HEK293 (cell line): Measurements from ENCODE around the gene TRIM75.

Experiments used
- CTCF ChIA-PET: fragments of 350-600 bp; formaldehyde crosslinking; extraction: SDS; loops from one replicate; lab custom pipeline; 2021; ENCODE audit warnings: antibody characterized with exemption; lab: Yijun Ruan, JAX
- POLR2A ChIA-PET: fragments of 300-600 bp; formaldehyde crosslinking; extraction: SDS; loops from one replicate; lab custom pipeline; 2020; ENCODE audit warnings: antibody characterized with exemption, inconsistent platforms; lab: Yijun Ruan, JAX
- H3K27ac ChIP-seq: fragments of 200-500 bp; sonication (Bioruptor generic); 2 replicates; pipeline ENCODE4 v1.5.1; 2014; ENCODE audit warnings: low read depth, low read length, control low read depth, inconsistent platforms; ENCODE audit errors: extremely low read depth
- H3K36me3 ChIP-seq, 2 experiments: fragments of 200-500 bp in 1 of 2; sonication (Bioruptor generic) in 1 of 2; 1 replicate in 1 of 2; 2 replicates in 1 of 2; pipeline ENCODE4 v1.5.1; 2014 to 2017; ENCODE audit warnings: inconsistent platforms in 2 of 2, low read length in 2 of 2; ENCODE audit not compliant: control insufficient read depth in 2 of 2, insufficient read depth in 1 of 2
- H3K4me1 ChIP-seq: fragments of 200-500 bp; sonication (Bioruptor generic); 2 replicates; pipeline ENCODE4 v1.5.1; 2014; ENCODE audit warnings: mild to moderate bottlenecking, low read length, inconsistent platforms; ENCODE audit not compliant: control insufficient read depth, insufficient read depth
- H3K4me3 ChIP-seq: 2 replicates; pipeline ENCODE4 v1.5.1; 2011; ENCODE audit warnings: low read depth, mild to moderate bottlenecking, control low read depth, low read length, moderate library complexity
- H3K9me3 ChIP-seq: fragments of 200-500 bp; sonication (Bioruptor generic); 2 replicates; pipeline ENCODE4 v1.5.1; 2014; ENCODE audit warnings: low read depth, low read length, inconsistent platforms; ENCODE audit not compliant: control insufficient read depth, insufficient read depth
- EGR2 ChIP-seq: fragments of 450-650 bp; formaldehyde crosslinking; IDR thresholded peaks from 2 replicates; pipeline ENCODE4 v1.5.1; 2016; ENCODE audit warnings: low read depth, missing biosample characterization, missing genetic modification characterization
- FEZF1 ChIP-seq: fragments of 450-650 bp; formaldehyde crosslinking; IDR thresholded peaks from 2 replicates; pipeline ENCODE4 v1.5.1; 2016; ENCODE audit warnings: missing biosample characterization, missing genetic modification characterization
- HOXA7 ChIP-seq: sonication (generic); formaldehyde crosslinking; IDR thresholded peaks from 2 replicates; pipeline ENCODE4 v1.8.1; 2022; ENCODE audit warnings: missing genetic modification reagents, borderline replicate concordance
- MEIS1 ChIP-seq: sonication (generic); formaldehyde crosslinking; IDR thresholded peaks from 2 replicates; pipeline ENCODE4 v1.8.1; 2022; ENCODE audit warnings: missing genetic modification reagents, mild to moderate bottlenecking, borderline replicate concordance
- MZF1 ChIP-seq: fragments of 450-650 bp; formaldehyde crosslinking; IDR thresholded peaks from 2 replicates; pipeline ENCODE4 v1.5.1; 2017; ENCODE audit warnings: missing biosample characterization, missing genetic modification characterization, borderline replicate concordance
- SALL2 ChIP-seq: fragments of 450-650 bp; formaldehyde crosslinking; IDR thresholded peaks from 2 replicates; pipeline ENCODE4 v1.5.0; 2017; ENCODE audit warnings: missing biosample characterization, mild to moderate bottlenecking, missing genetic modification characterization, borderline replicate concordance
- YY2 ChIP-seq: fragments of 450-650 bp; formaldehyde crosslinking; IDR thresholded peaks from 2 replicates; pipeline ENCODE4 v1.5.1; 2016; ENCODE audit warnings: missing biosample characterization, missing genetic modification characterization
- ZBTB8A ChIP-seq: fragments of 450-650 bp; formaldehyde crosslinking; IDR thresholded peaks from 2 replicates; pipeline ENCODE4 v1.5.1; 2016; ENCODE audit warnings: missing biosample characterization, missing genetic modification characterization
- ZFP69B ChIP-seq: fragments of 450-650 bp; formaldehyde crosslinking; IDR thresholded peaks from 2 replicates; pipeline ENCODE4 v1.5.1; 2016; ENCODE audit warnings: missing biosample characterization, missing genetic modification characterization
- ZNF146 ChIP-seq: fragments of 450-650 bp; formaldehyde crosslinking; IDR thresholded peaks from 2 replicates; pipeline ENCODE4 v1.5.1; 2016; ENCODE audit warnings: missing biosample characterization, missing genetic modification characterization
- ZNF350 ChIP-seq: fragments of 450-650 bp; formaldehyde crosslinking; IDR thresholded peaks from 2 replicates; pipeline ENCODE4 v1.5.0; 2017; ENCODE audit warnings: missing biosample characterization, mild to moderate bottlenecking, missing genetic modification characterization
- ZNF37A ChIP-seq: fragments of 450-650 bp; IDR thresholded peaks from 2 replicates; pipeline ENCODE4 v1.5.1; 2018; ENCODE audit warnings: missing biosample characterization, missing genetic modification characterization
- ZNF391 ChIP-seq: fragments of 450-650 bp; formaldehyde crosslinking; IDR thresholded peaks from 2 replicates; pipeline ENCODE4 v1.5.1; 2016; ENCODE audit warnings: low read depth, missing biosample characterization, missing genetic modification characterization, borderline replicate concordance
- ZNF416 ChIP-seq: fragments of 450-650 bp; formaldehyde crosslinking; IDR thresholded peaks from 2 replicates; pipeline ENCODE4 v1.5.1; 2016; ENCODE audit warnings: missing biosample characterization, missing genetic modification characterization
- ZNF426 ChIP-seq: fragments of 450-650 bp; formaldehyde crosslinking; IDR thresholded peaks from 2 replicates; pipeline ENCODE4 v1.5.1; 2017; ENCODE audit warnings: missing biosample characterization, missing genetic modification characterization, mild to moderate bottlenecking, inconsistent platforms, moderate library complexity
- ZNF654 ChIP-seq: fragments of 450-650 bp; formaldehyde crosslinking; IDR thresholded peaks from 2 replicates; pipeline ENCODE4 v1.5.1; 2016; ENCODE audit warnings: low read depth, missing biosample characterization, missing genetic modification characterization
- ZNF792 ChIP-seq: fragments of 450-650 bp; formaldehyde crosslinking; IDR thresholded peaks from 2 replicates; pipeline ENCODE4 v1.5.1; 2016; ENCODE audit warnings: missing biosample characterization, missing genetic modification characterization
- TF ChIP-seq, protein P1 (sequence below): fragments of 450-650 bp; formaldehyde crosslinking; IDR thresholded peaks from 2 replicates; pipeline ENCODE4 v1.5.1; 2016; ENCODE audit warnings: missing biosample characterization, missing genetic modification characterization, low read depth
- TF ChIP-seq, protein P2 (sequence below): fragments of 450-650 bp; IDR thresholded peaks from 2 replicates; pipeline ENCODE4 v1.5.1; 2018; ENCODE audit warnings: missing biosample characterization, mild to moderate bottlenecking, missing genetic modification characterization
- TF ChIP-seq, protein P3 (sequence below): fragments of 450-650 bp; formaldehyde crosslinking; IDR thresholded peaks from 2 replicates; pipeline ENCODE4 v1.5.1; 2016; ENCODE audit warnings: missing biosample characterization, missing genetic modification characterization

The TRIM75 gene

DNA sequence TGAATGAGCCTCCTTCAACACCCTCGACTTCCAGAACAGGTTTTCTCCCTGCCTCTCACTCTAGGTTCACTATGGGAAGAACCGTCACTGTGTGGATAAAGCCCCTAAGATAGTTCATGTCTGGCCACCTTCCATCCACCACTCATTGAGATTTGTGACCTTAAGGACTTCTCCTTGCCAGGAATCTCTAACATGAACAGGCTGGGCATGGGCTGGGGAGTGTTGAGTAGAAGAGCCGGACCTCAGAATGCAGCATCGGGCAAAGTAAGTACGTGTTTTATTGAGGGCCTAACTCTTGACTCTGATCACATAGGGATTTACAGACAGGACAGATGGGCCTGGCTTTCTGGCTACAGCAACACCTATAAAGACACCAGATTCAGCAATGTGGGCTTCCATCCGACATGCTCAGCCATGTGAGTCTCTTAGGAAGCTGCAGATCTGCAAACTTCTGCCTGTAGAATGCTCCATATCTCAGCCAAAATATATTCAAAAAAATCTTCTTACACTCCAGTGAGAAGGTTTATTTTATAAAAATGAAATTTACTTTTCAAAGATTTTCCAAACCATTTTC lies 48.2 kb upstream of the TRIM75 start:
- H3K36me3 ChIP-seq: no peaks in the 10 kb centered on the region
- no peak overlapping the region for H3K27ac ChIP-seq
- TF ChIP-seq ZFP69B (tag by site-specific recombination): no peak
- POLR2A ChIA-PET: no interaction called here
- H3K9me3 ChIP-seq: no peaks in the 10 kb centered on the region
- H3K4me3 ChIP-seq: no peak overlapping the region
- CTCF ChIA-PET: interaction anchor here (1.0 kb wide), 1 partner anchor 226 kb away, joined by 3 read pairs; no protein-coding TSS in a partner anchor
- no peaks in the 10 kb centered on the region for H3K4me1 ChIP-seq

DNA sequence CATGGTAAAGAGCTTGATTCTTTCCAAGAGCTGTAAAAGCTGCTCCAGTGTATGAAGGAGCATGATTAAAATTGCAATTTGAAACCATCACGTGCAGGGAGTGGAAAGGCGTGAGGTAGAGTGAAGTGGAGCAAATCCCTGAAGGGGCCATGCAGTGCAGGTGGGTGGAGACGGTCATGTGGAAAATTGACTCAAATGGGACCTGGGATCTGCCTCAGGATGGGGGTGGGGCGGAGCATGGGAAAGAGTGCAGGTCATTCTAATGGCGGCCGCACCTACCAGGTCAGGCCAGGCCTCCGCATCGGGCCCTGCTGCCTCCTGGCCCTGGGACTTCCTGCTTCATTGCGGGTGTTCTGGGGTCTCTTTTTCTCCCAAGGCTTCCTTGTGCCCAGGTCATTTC lies 47.2 kb upstream of the TRIM75 start:
- no peaks in the 10 kb centered on the region for H3K4me1 ChIP-seq
- no peaks in the 10 kb centered on the region for H3K9me3 ChIP-seq
- H3K4me3 ChIP-seq: no peak overlapping the region
- H3K36me3 ChIP-seq: no peaks in the 10 kb centered on the region
- POLR2A ChIA-PET: no interaction called here
- CTCF ChIA-PET: interaction anchor here (1.0 kb wide), 1 partner anchor 227 kb away, joined by 3 read pairs; no protein-coding TSS in a partner anchor
- TF ChIP-seq, protein P1, sequence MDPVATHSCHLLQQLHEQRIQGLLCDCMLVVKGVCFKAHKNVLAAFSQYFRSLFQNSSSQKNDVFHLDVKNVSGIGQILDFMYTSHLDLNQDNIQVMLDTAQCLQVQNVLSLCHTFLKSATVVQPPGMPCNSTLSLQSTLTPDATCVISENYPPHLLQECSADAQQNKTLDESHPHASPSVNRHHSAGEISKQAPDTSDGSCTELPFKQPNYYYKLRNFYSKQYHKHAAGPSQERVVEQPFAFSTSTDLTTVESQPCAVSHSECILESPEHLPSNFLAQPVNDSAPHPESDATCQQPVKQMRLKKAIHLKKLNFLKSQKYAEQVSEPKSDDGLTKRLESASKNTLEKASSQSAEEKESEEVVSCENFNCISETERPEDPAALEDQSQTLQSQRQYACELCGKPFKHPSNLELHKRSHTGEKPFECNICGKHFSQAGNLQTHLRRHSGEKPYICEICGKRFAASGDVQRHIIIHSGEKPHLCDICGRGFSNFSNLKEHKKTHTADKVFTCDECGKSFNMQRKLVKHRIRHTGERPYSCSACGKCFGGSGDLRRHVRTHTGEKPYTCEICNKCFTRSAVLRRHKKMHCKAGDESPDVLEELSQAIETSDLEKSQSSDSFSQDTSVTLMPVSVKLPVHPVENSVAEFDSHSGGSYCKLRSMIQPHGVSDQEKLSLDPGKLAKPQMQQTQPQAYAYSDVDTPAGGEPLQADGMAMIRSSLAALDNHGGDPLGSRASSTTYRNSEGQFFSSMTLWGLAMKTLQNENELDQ: no peak
- TF ChIP-seq, protein P2, sequence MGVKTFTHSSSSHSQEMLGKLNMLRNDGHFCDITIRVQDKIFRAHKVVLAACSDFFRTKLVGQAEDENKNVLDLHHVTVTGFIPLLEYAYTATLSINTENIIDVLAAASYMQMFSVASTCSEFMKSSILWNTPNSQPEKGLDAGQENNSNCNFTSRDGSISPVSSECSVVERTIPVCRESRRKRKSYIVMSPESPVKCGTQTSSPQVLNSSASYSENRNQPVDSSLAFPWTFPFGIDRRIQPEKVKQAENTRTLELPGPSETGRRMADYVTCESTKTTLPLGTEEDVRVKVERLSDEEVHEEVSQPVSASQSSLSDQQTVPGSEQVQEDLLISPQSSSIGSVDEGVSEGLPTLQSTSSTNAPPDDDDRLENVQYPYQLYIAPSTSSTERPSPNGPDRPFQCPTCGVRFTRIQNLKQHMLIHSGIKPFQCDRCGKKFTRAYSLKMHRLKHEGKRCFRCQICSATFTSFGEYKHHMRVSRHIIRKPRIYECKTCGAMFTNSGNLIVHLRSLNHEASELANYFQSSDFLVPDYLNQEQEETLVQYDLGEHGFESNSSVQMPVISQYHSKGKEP (tag by site-specific recombination): no peak
- no peak for TF ChIP-seq ZNF426
- no peak for TF ChIP-seq ZNF146 (tag by site-specific recombination)
- no peak for TF ChIP-seq YY2 (tag by site-specific recombination)
- TF ChIP-seq ZNF792 (tag by site-specific recombination): no peak
- TF ChIP-seq MEIS1 (CRISPR knock-in tag): no peak
- TF ChIP-seq ZBTB8A: no peak
- TF ChIP-seq ZNF391 (tag by site-specific recombination): no peak
- H3K27ac ChIP-seq: no peak overlapping the region

DNA sequence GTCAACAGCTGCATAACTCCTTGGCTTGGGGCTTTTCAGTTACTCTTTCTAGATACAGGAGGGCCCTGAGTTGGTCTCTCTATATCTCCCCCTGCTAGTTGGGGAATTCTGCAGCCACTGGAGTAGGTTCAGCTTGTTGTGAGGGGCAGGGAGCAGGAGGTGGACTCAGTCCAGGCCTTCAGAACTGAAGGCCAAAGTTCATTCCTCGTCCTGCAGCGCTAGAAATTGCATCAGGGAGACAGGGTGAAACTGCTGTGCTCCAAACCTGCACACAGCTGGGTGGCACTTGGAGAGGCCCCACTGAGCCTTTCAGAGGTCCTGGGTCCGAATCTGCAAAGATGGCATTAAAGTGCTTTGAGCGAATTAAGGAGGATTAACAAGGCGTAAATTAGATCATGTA lies 46.8 kb upstream of the TRIM75 start:
- H3K27ac ChIP-seq: no peak overlapping the region
- CTCF ChIA-PET: no interaction called here
- TF ChIP-seq SALL2 (no peak), HOXA7 (CRISPR knock-in tag) (no peak), ZNF416 (tag by site-specific recombination) (no peak), EGR2 (tag by site-specific recombination) (no peak), ZNF37A (no peak), FEZF1 (tag by site-specific recombination) (no peak), MZF1 (tag by site-specific recombination) (no peak), ZNF350 (tag by site-specific recombination) (no peak), ZNF654 (tag by site-specific recombination) (no peak)
- TF ChIP-seq, protein P3, sequence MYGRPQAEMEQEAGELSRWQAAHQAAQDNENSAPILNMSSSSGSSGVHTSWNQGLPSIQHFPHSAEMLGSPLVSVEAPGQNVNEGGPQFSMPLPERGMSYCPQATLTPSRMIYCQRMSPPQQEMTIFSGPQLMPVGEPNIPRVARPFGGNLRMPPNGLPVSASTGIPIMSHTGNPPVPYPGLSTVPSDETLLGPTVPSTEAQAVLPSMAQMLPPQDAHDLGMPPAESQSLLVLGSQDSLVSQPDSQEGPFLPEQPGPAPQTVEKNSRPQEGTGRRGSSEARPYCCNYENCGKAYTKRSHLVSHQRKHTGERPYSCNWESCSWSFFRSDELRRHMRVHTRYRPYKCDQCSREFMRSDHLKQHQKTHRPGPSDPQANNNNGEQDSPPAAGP (tag by site-specific recombination): no peak
- H3K4me3 ChIP-seq: no peak overlapping the region
- POLR2A ChIA-PET: no interaction called here
- H3K36me3 ChIP-seq: no peaks in the 10 kb centered on the region
- H3K9me3 ChIP-seq: no peaks in the 10 kb centered on the region
- no peaks in the 10 kb centered on the region for H3K4me1 ChIP-seq
